Activated B cell treated with CpG ODN at 0.5 μM for 24 hours (primary cell): ENCODE data around the gene CRELD2. TPM values are rescaled to one million over a fixed set of nuclear protein-coding genes. Genes with fewer than 3 reads are reported as not detected.

ENCODE experiments used
- ATAC-seq: fragments of 200-7000 bp; cut with Tn5 transposase; one replicate; pipeline ENCODE4 v1.10.0; 2021; ENCODE audit warnings: low read depth, mild to moderate bottlenecking, moderate library complexity
- CTCF ChIA-PET: fragments of 350-600 bp; sonication (Branson Sonifier 250); formaldehyde crosslinking; loops from one replicate; lab custom pipeline; 2021; ENCODE audit warnings: antibody characterized with exemption; lab: Charles Lee
- POLR2A ChIA-PET: fragments of 350-600 bp; sonication (Branson Sonifier 250); formaldehyde crosslinking; loops from one replicate; lab custom pipeline; 2021; ENCODE audit warnings: antibody characterized with exemption; lab: Charles Lee
- DNase-seq: peaks from one replicate; pipeline ENCODE4 v3.0.0; 2022
- H3K27ac Mint-ChIP-seq: one replicate; pipeline ENCODE4 v1.8.0; 2020; ENCODE audit warnings: mixed read lengths
- H3K27me3 Mint-ChIP-seq: one replicate; pipeline ENCODE4 v1.8.0; 2021; ENCODE audit warnings: mixed read lengths
- H3K36me3 Mint-ChIP-seq: one replicate; pipeline ENCODE4 v1.8.0; 2021; ENCODE audit warnings: low read depth, mixed read lengths
- H3K4me1 Mint-ChIP-seq: one replicate; pipeline ENCODE4 v1.8.0; 2021; ENCODE audit warnings: mixed read lengths
- H3K4me3 Mint-ChIP-seq: one replicate; pipeline ENCODE4 v1.8.0; 2020; ENCODE audit warnings: mild to moderate bottlenecking, mixed read lengths
- H3K9me3 Mint-ChIP-seq: one replicate; pipeline ENCODE4 v1.8.0; 2020; ENCODE audit warnings: mixed read lengths
- CTCF ChIP-seq: fragments of 200-600 bp; IDR thresholded peaks from one replicate; pipeline ENCODE4 v1.8.0; 2022; ENCODE audit warnings: antibody characterized with exemption, mild to moderate bottlenecking
- intact Hi-C: fragments of 100-400 bp; cut with micrococcal nuclease; formaldehyde crosslinking; loops from one replicate; pipeline ENCODE4 v1.15.1; 2024
- total RNA-seq: library from RNA; stranded (reverse); gene quantifications from 2 replicates; pipeline ENCODE4 v1.2.3, GENCODE V29; 2022

CRELD2 gene
- total RNA-seq, 1 donor from 2014 or later, result 44.5 TPM

DNA sequence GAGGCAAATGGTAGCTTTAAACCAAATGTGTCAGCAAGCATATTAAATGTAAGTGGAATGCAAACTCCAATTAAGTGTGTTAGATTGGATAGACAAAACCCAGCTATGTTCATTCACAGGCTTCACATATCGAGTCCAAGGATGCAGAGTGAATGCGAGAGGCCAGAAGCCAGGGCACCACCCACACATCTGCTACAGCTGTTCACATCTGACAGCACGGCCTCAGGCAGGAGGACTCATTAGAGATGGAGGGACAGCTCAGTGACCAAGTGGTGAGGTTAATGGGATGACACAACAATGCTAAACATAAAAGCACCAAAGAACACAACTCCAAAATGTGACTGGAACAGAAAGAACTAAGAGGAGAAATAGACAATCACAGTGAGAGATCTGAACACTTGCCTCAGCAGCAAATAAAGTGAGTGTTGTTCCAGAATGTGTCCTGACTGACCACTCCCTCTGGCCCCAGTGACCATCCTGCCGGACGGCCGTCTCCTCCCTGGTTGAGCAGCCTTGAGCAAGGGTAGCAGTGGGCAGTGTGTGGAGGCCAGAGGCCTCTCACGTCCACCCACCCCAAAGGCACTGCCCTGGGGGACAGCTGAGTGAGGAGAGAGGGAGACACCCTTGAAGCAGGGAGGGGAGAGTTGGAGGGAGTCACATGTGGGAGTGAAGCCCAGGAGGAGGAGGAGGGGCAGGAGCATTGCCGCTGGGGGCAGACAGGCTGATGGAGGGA, 23.9 kb upstream of the CRELD2 start:
- CTCF ChIA-PET, result no interaction called here
- no peak overlapping the region for H3K27ac Mint-ChIP-seq

GRCh38 chr22:49896201-49896600, 22.2 kb upstream of the CRELD2 start:
- TF ChIP-seq CTCF, result no peak
- no peaks in the 10 kb centered on the region for H3K4me1 Mint-ChIP-seq
- H3K36me3 Mint-ChIP-seq, result peaks cover 45% of the 10 kb centered on the region
- no peak overlapping the region for H3K27ac Mint-ChIP-seq
- no peak for ATAC-seq
- no peaks in the 10 kb centered on the region for H3K27me3 Mint-ChIP-seq
- DNase-seq, result no peak
- H3K9me3 Mint-ChIP-seq, result peaks cover 2% of the 10 kb centered on the region
- no peak overlapping the region for H3K4me3 Mint-ChIP-seq
- POLR2A ChIA-PET, result no interaction called here
- intact Hi-C loops, result no loop called here
- CTCF ChIA-PET, result no interaction called here

More for the DNA sequence above, 23.9 kb upstream of the CRELD2 start:
- H3K9me3 Mint-ChIP-seq, result peaks cover 2% of the 10 kb centered on the region
- DNase-seq (no peak), ATAC-seq (no peak)
- no peak for TF ChIP-seq CTCF
- POLR2A ChIA-PET, result no interaction called here
- no peak overlapping the region for H3K4me3 Mint-ChIP-seq
- no peaks in the 10 kb centered on the region for H3K27me3 Mint-ChIP-seq
- peaks cover 46% of the 10 kb centered on the region for H3K36me3 Mint-ChIP-seq
- no peaks in the 10 kb centered on the region for H3K4me1 Mint-ChIP-seq
- intact Hi-C loops, result no loop called here

GRCh38 chr22:49897015-49897684, 21.3 kb upstream of the CRELD2 start:
- Mint-ChIP-seq H3K36me3 (peaks cover 49% of the 10 kb centered on the region), H3K4me3 (no peak overlapping the region), H3K4me1 (no peaks in the 10 kb centered on the region), H3K27ac (no peak overlapping the region), H3K27me3 (no peaks in the 10 kb centered on the region), H3K9me3 (peaks cover 2% of the 10 kb centered on the region)
- ChIA-PET POLR2A (no interaction called here), CTCF (no interaction called here)
- intact Hi-C loops, result no loop called here
- DNase-seq, result no peak
- no peak for ATAC-seq
- no peak for TF ChIP-seq CTCF

DNA sequence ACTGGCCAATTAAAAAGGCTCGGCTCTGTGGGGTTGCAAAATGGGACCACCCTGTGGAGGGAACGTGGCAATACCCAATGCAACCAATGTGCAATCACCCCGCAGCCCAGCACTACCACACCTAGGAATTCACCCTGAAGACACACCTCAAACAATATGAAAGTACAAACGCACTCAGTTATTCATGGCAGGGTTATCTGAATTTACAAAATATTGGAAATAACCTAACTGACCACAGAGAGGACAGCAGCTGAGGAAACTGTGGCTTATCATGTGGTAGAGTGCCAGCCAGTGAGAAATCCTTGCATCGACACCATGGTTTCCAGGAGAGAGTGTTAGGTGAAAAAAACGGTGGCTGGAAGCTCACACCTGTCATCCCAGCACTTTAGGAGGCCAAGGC, 18.9 kb upstream of the CRELD2 start:
- Mint-ChIP-seq H3K4me3 (no peak overlapping the region), H3K36me3 (peaks cover 53% of the 10 kb centered on the region), H3K9me3 (no peaks in the 10 kb centered on the region), H3K27me3 (no peaks in the 10 kb centered on the region), H3K27ac (no peak overlapping the region), H3K4me1 (no peaks in the 10 kb centered on the region)
- POLR2A ChIA-PET, result no interaction called here
- CTCF ChIA-PET, result no interaction called here
- ATAC-seq (no peak), DNase-seq (no peak)
- no peak for TF ChIP-seq CTCF
- intact Hi-C loops, result no loop called here

GRCh38 chr22:49900441-49901230, 17.8 kb upstream of the CRELD2 start:
- DNase-seq (no peak), ATAC-seq (no peak)
- no peaks in the 10 kb centered on the region for H3K4me1 Mint-ChIP-seq
- peaks cover 60% of the 10 kb centered on the region for H3K36me3 Mint-ChIP-seq
- no peak overlapping the region for H3K4me3 Mint-ChIP-seq
- intact Hi-C loops, result no loop called here
- H3K27ac Mint-ChIP-seq, result no peak overlapping the region
- H3K27me3 Mint-ChIP-seq, result no peaks in the 10 kb centered on the region
- no peaks in the 10 kb centered on the region for H3K9me3 Mint-ChIP-seq
- POLR2A ChIA-PET, result no interaction called here
- no peak for TF ChIP-seq CTCF
- CTCF ChIA-PET, result no interaction called here
